IMR-90 (cell line): ENCODE results near the gene RPL19. TPM values are rescaled to one million over a fixed set of nuclear protein-coding genes. Genes with fewer than 3 reads are reported as not detected.

Source experiments
- ATAC-seq: fragments of 200-7000 bp; cut with Tn5 transposase; 2 replicates; pipeline ENCODE4 v1.9.1; 2020; ENCODE audit warnings: low read depth, mild to moderate bottlenecking, moderate library complexity
- BruUV-seq: library from RNA; stranded (reverse); fragments of 400-500 nt; replicated peaks from 2 replicates; lab custom pipeline; 2021; lab: Mats Ljungman, UMichigan
- CTCF ChIA-PET: fragments of 300-600 bp; formaldehyde crosslinking; extraction: SDS; loops from one replicate; lab custom pipeline; 2021; ENCODE audit warnings: antibody characterized with exemption; lab: Yijun Ruan, JAX
- POLR2A ChIA-PET: fragments of 300-600 bp; sonication (Branson Sonifier 250); formaldehyde crosslinking; loops from one replicate; lab custom pipeline; 2022; ENCODE audit warnings: antibody characterized with exemption; ENCODE audit not compliant: unreplicated experiment; lab: Charles Lee
- DNase-seq: peaks from one replicate; pipeline ENCODE4 v3.0.0; 2013
- H2AFZ ChIP-seq: replicated peaks from 2 replicates; pipeline ENCODE3; 2013; ENCODE audit warnings: low read length, mild to moderate bottlenecking; ENCODE audit not compliant: poor library complexity
- H2AK5ac ChIP-seq: 2 replicates; pipeline ENCODE4 v1.6.1; 2013; ENCODE audit warnings: low read depth, low read length, inconsistent platforms
- H2AK9ac ChIP-seq: replicated peaks from 2 replicates; pipeline ENCODE3; 2013; ENCODE audit warnings: mild to moderate bottlenecking, low read depth, low read length, moderate library complexity; ENCODE audit not compliant: poor library complexity
- H2BK120ac ChIP-seq: 2 replicates; pipeline ENCODE4 v1.6.1; 2013; ENCODE audit warnings: low read depth, low read length, inconsistent platforms
- H2BK15ac ChIP-seq: 3 replicates; pipeline ENCODE4 v1.6.1; 2013; ENCODE audit warnings: low read depth, low read length, inconsistent platforms
- H2BK20ac ChIP-seq: 2 replicates; pipeline ENCODE4 v1.6.1; 2013; ENCODE audit warnings: low read depth, mild to moderate bottlenecking, inconsistent platforms, low read length, moderate library complexity
- H2BK5ac ChIP-seq: 2 replicates; pipeline ENCODE4 v1.6.1; 2013; ENCODE audit warnings: mild to moderate bottlenecking, low read depth, low read length, inconsistent platforms; ENCODE audit not compliant: poor library complexity, severe bottlenecking
- H3K14ac ChIP-seq: replicated peaks from 2 replicates; pipeline ENCODE4 v1.6.1; 2013; ENCODE audit warnings: low read depth, low read length, inconsistent platforms
- H3K18ac ChIP-seq: 2 replicates; pipeline ENCODE4 v1.6.1; 2013; ENCODE audit warnings: low read depth, low read length, control low read depth
- H3K23ac ChIP-seq: 2 replicates; pipeline ENCODE4 v1.6.1; 2013; ENCODE audit warnings: low read depth, low read length, inconsistent platforms
- H3K27ac ChIP-seq: 2 replicates; pipeline ENCODE4 v1.5.1; 2013; ENCODE audit warnings: mild to moderate bottlenecking, control low read depth, low read length; ENCODE audit not compliant: insufficient read depth
- H3K27me3 ChIP-seq: 2 replicates; pipeline ENCODE4 v1.6.1; 2013; ENCODE audit warnings: low read length; ENCODE audit not compliant: control insufficient read depth, insufficient read depth
- H3K36me3 ChIP-seq: 2 replicates; pipeline ENCODE4 v1.6.1; 2013; ENCODE audit warnings: low read length, mixed read lengths; ENCODE audit not compliant: control insufficient read depth, insufficient read depth
- H3K4ac ChIP-seq: 2 replicates; pipeline ENCODE4 v1.6.1; 2013; ENCODE audit warnings: low read depth, low read length, inconsistent platforms
- H3K4me1 ChIP-seq: 2 replicates; pipeline ENCODE4 v1.6.1; 2013; ENCODE audit warnings: low read length, mixed read lengths; ENCODE audit not compliant: control insufficient read depth, insufficient read depth
- H3K4me2 ChIP-seq: 2 replicates; pipeline ENCODE4 v1.6.1; 2013; ENCODE audit warnings: low read depth, mild to moderate bottlenecking, control low read depth, low read length, moderate library complexity
- H3K4me3 ChIP-seq: 2 replicates; pipeline ENCODE4 v1.5.1; 2013; ENCODE audit warnings: low read depth, mild to moderate bottlenecking, control low read depth, low read length, moderate library complexity; ENCODE audit not compliant: insufficient read depth
- H3K56ac ChIP-seq: 2 replicates; pipeline ENCODE4 v1.6.1; 2013; ENCODE audit warnings: low read length, inconsistent platforms; ENCODE audit not compliant: insufficient read depth; ENCODE audit errors: extremely low read depth
- H3K79me1 ChIP-seq, 2 experiments: 2 replicates each; pipeline ENCODE4 v1.6.1; 2013; ENCODE audit warnings: low read length in 2 of 2, inconsistent platforms in 1 of 2, low read depth in 1 of 2
- H3K9ac ChIP-seq: 2 replicates; pipeline ENCODE4 v1.6.1; 2013; ENCODE audit warnings: low read depth, low read length, control low read depth
- H3K9me1 ChIP-seq: 2 replicates; pipeline ENCODE4 v1.6.1; 2013; ENCODE audit warnings: low read length, inconsistent platforms; ENCODE audit not compliant: insufficient read depth
- H3K9me3 ChIP-seq: 2 replicates; pipeline ENCODE4 v1.6.1; 2013; ENCODE audit warnings: low read length; ENCODE audit not compliant: control insufficient read depth, insufficient read depth
- H4K20me1 ChIP-seq: 2 replicates; pipeline ENCODE4 v1.6.1; 2013; ENCODE audit warnings: low read length, inconsistent platforms; ENCODE audit not compliant: insufficient read depth
- H4K5ac ChIP-seq: 2 replicates; pipeline ENCODE4 v1.6.1; 2013; ENCODE audit warnings: mild to moderate bottlenecking, low read depth, low read length, control low read depth
- H4K8ac ChIP-seq, 2 experiments: 2 replicates each; pipeline ENCODE4 v1.6.1; 2013; ENCODE audit warnings: low read depth in 2 of 2, low read length in 2 of 2, control low read depth in 1 of 2, inconsistent platforms in 1 of 2
- H4K91ac ChIP-seq: 2 replicates; pipeline ENCODE4 v1.6.1; 2013; ENCODE audit warnings: low read depth, low read length, inconsistent platforms; ENCODE audit not compliant: insufficient read depth
- CHD1 ChIP-seq: IDR thresholded peaks from 2 replicates; pipeline ENCODE4 v1.6.1; 2012; ENCODE audit warnings: low read depth, low read length, improper control_type of control experiment
- MAFK ChIP-seq: IDR thresholded peaks from 2 replicates; pipeline ENCODE4 v1.6.1; 2012; ENCODE audit warnings: low read depth, low read length, improper control_type of control experiment
- NFE2L2 ChIP-seq: fragments of 150-350 bp; IDR thresholded peaks from 2 replicates; pipeline ENCODE4 v1.6.1; 2016; ENCODE audit warnings: low read depth, mild to moderate bottlenecking, low read length
- RCOR1 ChIP-seq: IDR thresholded peaks from 2 replicates; pipeline ENCODE4 v1.6.1; 2012; ENCODE audit warnings: mild to moderate bottlenecking, low read length, improper control_type of control experiment; ENCODE audit not compliant: insufficient replicate concordance
- RFX5 ChIP-seq: IDR thresholded peaks from 2 replicates; pipeline ENCODE4 v1.8.0; 2012; ENCODE audit warnings: low read depth, mild to moderate bottlenecking, low read length, moderate library complexity
- SMC3 ChIP-seq: fragments of 150-350 bp; IDR thresholded peaks from 2 replicates; pipeline ENCODE4 v1.6.1; 2016; ENCODE audit warnings: low read depth, mild to moderate bottlenecking, antibody characterized with exemption, low read length, moderate library complexity
- WGBS, 2 experiments: methylation state at CpG; one replicate each; pipeline versions ENCODE4 v1.1.5 to v1.1.7; 2013; ENCODE audit warnings: missing lambda C conversion rate in 2 of 2; ENCODE audit not compliant: insufficient read length in 1 of 2; ENCODE audit errors: extremely low coverage in 2 of 2; 5-methylcytosine and 5-hydroxymethylcytosine counted together
- dilution Hi-C: fragments of 300-500 bp; cut with HindIII; formaldehyde crosslinking; loops from one replicate; pipeline ENCODE4 v1.14.3; 2018; ENCODE audit warnings: low sequenced_read_pairs; ENCODE audit not compliant: unreplicated experiment
- in situ Hi-C: fragments of 300-500 bp; cut with MboI; formaldehyde crosslinking; loops from 3 replicates; pipeline ENCODE4 v1.14.3; 2019; ENCODE audit warnings: low sequenced_read_pairs, inconsistent platforms, mixed read lengths
- intact Hi-C: fragments of 100-400 bp; cut with micrococcal nuclease; formaldehyde crosslinking; loops from 2 replicates; pipeline ENCODE4 v1.10.0; 2022
- polyA plus RNA-seq, 3 experiments: library from polyadenylated mRNA; depleted of rRNA; stranded (reverse); fragments of >200 nt; gene quantifications; 2 replicates each; pipeline ENCODE4 v1.2.3, GENCODE V29; 2012; ENCODE audit warnings: low replicate concordance in 1 of 3
- total RNA-seq: library from RNA; depleted of rRNA; stranded (reverse); fragments of >200 nt; gene quantifications from 2 replicates; pipeline ENCODE4 v1.2.3, GENCODE V29; 2012
- TF ChIP-seq, protein P1 (sequence below): conservative IDR thresholded peaks from 2 replicates; pipeline ENCODE4 v1.5.1; 2012; ENCODE audit warnings: mild to moderate bottlenecking, low read depth, low read length, improper control_type of control experiment

The RPL19 gene
- total and polyA plus RNA-seq, 2 of the 4 experiments (the other 2 are of a cell fraction) = 2,101 to 2,466 TPM

- ATAC-seq (no peak), DNase-seq (no peak)
- H3K4me1 ChIP-seq = peaks cover 8% of the 10 kb centered on the region
- no peaks in the 10 kb centered on the region for H3K36me3 ChIP-seq
- no peak overlapping the region for H4K8ac ChIP-seq
- ChIA-PET CTCF (no interaction called here), POLR2A (no interaction called here)
- H2AK5ac ChIP-seq = no peak overlapping the region
- H4K20me1 ChIP-seq = no peaks in the 10 kb centered on the region
- H3K18ac ChIP-seq = no peak overlapping the region
- no peak overlapping the region for H4K91ac ChIP-seq
- peak overlapping the region; percentile 42; the same call in 1 of the 2 replicates for H3K23ac ChIP-seq
- H2BK5ac ChIP-seq = no peak overlapping the region
- TF ChIP-seq SMC3 (no peak), CHD1 (no peak), RCOR1 (no peak), MAFK (no peak), NFE2L2 (no peak), RFX5 (no peak)
- TF ChIP-seq, protein P1, sequence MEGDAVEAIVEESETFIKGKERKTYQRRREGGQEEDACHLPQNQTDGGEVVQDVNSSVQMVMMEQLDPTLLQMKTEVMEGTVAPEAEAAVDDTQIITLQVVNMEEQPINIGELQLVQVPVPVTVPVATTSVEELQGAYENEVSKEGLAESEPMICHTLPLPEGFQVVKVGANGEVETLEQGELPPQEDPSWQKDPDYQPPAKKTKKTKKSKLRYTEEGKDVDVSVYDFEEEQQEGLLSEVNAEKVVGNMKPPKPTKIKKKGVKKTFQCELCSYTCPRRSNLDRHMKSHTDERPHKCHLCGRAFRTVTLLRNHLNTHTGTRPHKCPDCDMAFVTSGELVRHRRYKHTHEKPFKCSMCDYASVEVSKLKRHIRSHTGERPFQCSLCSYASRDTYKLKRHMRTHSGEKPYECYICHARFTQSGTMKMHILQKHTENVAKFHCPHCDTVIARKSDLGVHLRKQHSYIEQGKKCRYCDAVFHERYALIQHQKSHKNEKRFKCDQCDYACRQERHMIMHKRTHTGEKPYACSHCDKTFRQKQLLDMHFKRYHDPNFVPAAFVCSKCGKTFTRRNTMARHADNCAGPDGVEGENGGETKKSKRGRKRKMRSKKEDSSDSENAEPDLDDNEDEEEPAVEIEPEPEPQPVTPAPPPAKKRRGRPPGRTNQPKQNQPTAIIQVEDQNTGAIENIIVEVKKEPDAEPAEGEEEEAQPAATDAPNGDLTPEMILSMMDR = no peak
- H3K27me3 ChIP-seq = peaks cover 47% of the 10 kb centered on the region
- H3K14ac ChIP-seq = no peak overlapping the region
- no peaks in the 10 kb centered on the region for H3K79me1 ChIP-seq
- no peaks in the 10 kb centered on the region for H3K9me1 ChIP-seq
- H2AK9ac ChIP-seq = no peak overlapping the region
- dilution Hi-C loops = no loop called here
- no peak overlapping the region for H3K4ac ChIP-seq
- H2BK15ac ChIP-seq = no peak overlapping the region
- no peak overlapping the region for H3K4me3 ChIP-seq
- H3K4me2 ChIP-seq = no peak overlapping the region
- no peak overlapping the region for H3K9ac ChIP-seq
- H2BK20ac ChIP-seq = no peak overlapping the region
- H3K9me3 ChIP-seq = no peaks in the 10 kb centered on the region
- no peak overlapping the region for H2BK120ac ChIP-seq
- H2AFZ ChIP-seq = no peak overlapping the region
- intact Hi-C loops = no loop called here
- H3K27ac ChIP-seq = no peak overlapping the region
- no CpG with 5 or more reads among the region's 2 CpGs for WGBS, 2 experiments
- H3K56ac ChIP-seq = no peak overlapping the region
- in situ Hi-C loops = no loop called here
- BruUV-seq = no TSS peak
- no peak overlapping the region for H4K5ac ChIP-seq
These were observed 27.4 kb downstream of the RPL19 start for GRCh38 chr17:39227364-39227919.
